Hair follicular keratinocyte (primary cell): ENCODE results near the gene LARGE2. TPM values are rescaled to one million over a fixed set of nuclear protein-coding genes. Genes with fewer than 3 reads are reported as not detected.

ENCODE experiments used
- total RNA-seq: library from RNA; depleted of rRNA; stranded (reverse); fragments of >200 nt; gene quantifications from 2 replicates; pipeline ENCODE4 v1.2.3, GENCODE V29; 2015

The LARGE2 gene
- total RNA-seq = 68.5 and 75.3 TPM in 2 replicates

DNA sequence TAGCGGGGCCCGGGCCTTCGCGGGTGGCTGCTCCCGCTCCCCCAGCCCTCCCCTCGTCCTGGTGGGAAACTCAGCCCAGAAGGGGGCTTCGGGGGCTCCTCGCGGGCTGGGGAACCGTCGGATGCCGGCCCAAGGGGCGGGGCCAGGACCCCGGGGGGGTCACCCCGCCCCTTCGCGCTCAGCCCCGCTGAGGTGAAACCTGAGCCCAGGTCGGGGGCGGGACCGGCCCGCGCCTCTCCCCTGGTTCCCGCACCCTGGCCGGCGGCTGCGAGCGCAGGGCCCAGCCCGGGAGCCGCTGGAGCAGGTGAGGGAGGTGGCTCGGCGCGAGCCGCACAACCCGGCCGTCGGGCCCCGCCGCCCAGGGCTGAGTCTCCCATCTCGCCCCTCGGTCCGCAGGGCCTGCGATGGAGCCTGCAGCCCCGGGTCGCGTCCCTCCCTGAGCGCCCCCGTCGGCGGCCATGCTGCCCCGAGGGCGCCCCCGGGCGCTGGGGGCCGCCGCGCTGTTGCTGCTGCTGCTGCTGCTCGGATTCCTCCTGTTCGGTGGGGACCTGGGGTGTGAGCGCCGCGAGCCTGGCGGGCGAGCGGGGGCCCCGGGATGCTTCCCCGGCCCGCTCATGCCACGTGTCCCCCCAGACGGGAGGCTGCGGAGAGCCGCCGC is at the start of gene LARGE2:
LARGE2 (plus strand) TSS at position 232 of the 658 bp plus-strand sequence; CDS start at position 459, 227 bp downstream.

DNA sequence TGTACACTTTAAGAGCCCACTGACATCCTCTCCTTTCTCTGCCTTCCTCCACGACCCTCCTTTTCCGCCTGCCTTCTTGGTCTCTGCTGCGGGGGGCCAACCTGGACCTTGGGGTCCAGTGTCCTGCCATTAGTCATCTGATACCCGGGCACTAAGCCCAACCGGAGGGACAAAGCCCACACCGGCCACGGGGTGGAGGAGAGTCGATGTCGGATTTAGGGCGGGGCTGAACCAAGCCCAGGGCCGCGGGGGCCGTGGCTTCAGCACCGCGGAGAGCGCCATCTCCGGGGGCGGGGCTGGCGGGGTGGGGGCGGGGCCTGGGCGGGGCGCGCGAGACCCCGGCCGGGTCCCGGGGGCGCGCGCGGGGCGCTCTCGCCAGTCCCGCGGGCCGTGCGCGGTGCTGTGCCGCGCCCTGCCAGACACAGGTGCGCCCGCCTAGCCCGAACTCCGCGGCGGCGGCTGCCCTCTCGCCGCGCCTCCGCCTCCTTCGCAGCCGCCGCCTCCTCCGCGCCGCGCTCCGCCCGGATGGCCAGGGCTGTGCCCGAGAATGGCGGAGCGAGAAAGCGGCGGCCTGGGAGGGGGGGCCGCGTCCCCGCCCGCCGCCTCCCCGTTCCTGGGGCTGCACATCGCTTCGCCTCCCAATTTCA is 37.1 kb upstream of the LARGE2 start, which contains the start of gene MAPK8IP1:
MAPK8IP1 (plus strand) TSS at position 378 of the 647 bp plus-strand sequence; CDS start at position 548, 170 bp downstream.

DNA sequence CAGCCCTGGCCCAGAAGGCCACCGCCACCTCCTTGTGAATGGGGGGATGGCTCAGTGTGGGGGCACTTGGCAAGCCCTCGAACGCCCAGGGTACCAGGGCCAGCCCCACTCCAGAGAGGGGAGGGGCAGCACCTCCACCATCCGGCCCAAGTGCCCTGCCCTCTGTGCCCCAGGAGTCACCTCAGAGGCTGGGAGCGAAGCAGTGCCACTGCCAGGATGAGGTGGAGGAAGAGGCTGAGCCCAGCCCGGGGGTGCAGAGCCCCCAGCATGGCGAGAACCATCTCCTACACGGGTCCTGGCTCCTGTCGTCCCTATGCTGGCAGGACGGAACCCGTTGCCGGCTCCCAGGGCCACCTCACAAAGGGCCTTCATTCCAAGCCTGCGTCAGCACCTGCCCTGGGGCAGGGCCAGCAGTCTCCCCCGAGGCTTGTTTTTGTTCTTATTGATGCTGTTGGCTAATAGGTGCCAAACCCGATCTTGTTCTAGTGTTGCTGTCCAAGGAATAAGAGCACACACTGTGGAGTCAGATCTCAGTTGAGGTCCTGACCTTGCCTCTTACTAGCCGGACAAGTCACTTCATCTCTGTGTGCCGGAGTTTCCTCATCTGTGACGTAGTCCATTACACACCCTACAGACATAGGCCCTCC is 15.4 kb upstream of the LARGE2 start, which contains the start of gene FREY1:
FREY1 (minus strand) TSS at position 307 of the 647 bp plus-strand sequence; CDS start at position 281, 26 bp downstream.

DNA sequence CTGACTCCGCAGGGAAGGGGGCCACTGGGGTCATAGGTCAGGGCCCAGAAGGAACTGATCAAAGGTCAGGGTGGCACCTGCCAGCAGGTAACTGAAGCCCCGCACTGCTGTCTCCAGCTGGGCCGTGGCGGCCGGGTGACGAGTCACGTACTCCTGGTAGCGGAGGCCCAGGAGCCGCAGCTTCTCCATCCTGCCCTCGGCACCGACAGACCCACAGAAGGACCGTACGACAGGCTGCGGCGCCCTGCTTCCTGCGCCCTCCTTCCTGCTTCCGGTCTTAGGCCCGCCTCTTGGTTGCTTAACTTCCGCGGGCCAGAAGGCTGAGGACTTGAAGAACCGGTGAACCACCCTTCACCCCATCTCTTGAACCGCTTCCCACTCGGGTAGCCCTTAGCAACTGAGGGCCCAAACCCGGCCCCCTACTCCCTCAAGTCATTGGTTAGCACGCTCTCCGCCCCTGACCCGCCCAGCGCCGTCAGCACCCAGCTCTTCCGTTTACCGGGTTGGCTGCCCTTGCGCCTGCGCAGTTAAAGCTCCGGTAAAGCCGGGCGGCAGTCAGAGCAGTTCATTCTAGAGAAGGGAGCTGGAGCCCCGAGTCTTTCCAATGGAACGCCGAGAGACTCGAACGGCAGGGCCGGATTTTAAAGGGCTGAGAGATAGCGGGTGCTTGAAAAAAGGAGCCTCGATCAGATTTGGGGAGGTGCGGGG is 4.7 kb upstream of the LARGE2 start, which contains the start of gene PEX16:
PEX16 (minus strand) TSS at position 255 of the 708 bp plus-strand sequence; CDS start at position 189, 66 bp downstream.

Other genes starting within 250 kb of the LARGE2 start
- gene SLC35C1, start 117.5 kb upstream of the LARGE2 start, total RNA-seq = 13.9 and 20.3 TPM in 2 replicates
- 5.3 and 8.2 TPM in 2 replicates for gene CRY2, start 75.2 kb upstream of the LARGE2 start, total RNA-seq
- gene MAPK8IP1, start 37.0 kb upstream of the LARGE2 start, total RNA-seq = 1.6 and 2.4 TPM in 2 replicates
- 0.38 TPM in 1 of 2 replicates, not detected in the other for gene FREY1, start 15.4 kb upstream of the LARGE2 start, total RNA-seq
- gene PEX16, start 4.8 kb upstream of the LARGE2 start, total RNA-seq = 33.1 and 41.7 TPM in 2 replicates
- 6.2 and 12.9 TPM in 2 replicates for gene PHF21A, start 198.8 kb downstream of the LARGE2 start, total RNA-seq